ENCODE results near the gene SPOUT1. TPM values are rescaled to one million over a fixed set of nuclear protein-coding genes. Genes with fewer than 3 reads are reported as not detected.
A peak's percentile ranks its signal among the peaks of the same experiment; 100 is the strongest.
"Not testable (repeated sequence)": the region's sequence is repeated elsewhere in the genome, so short reads cannot be mapped to it uniquely, and the experiment has no call there.

The SPOUT1 gene
- total and polyA plus RNA-seq, 2 experiments from 2014 or later = 15.9 to 43.0 TPM

- not testable (repeated sequence) for H3K27me3 ChIP-seq (replicated peaks; ENCODE audit: insufficient read depth)
Measured at GRCh38 chr9:128851779-128852600, 22.4 kb upstream of the SPOUT1 start.

GRCh38 chr9:128851024-128851423 lies 21.4 kb upstream of the SPOUT1 start:
- H4K20me1 ChIP-seq (ENCODE audit: insufficient read depth); H3K36me3 ChIP-seq (ENCODE audit: low read depth); H3K79me2 ChIP-seq (ENCODE audit: insufficient read depth); in situ Hi-C loops (cut with MboI); H3K9ac ChIP-seq; H3F3A ChIP-seq (ENCODE audit: insufficient read depth); H3K4me3 ChIP-seq; H2AFZ ChIP-seq; DNase-seq; H3K9me3 ChIP-seq (ENCODE audit: low read depth); H3K27ac ChIP-seq; H3K9me2 ChIP-seq (ENCODE audit: insufficient read depth); H3K27me3 ChIP-seq (replicated peaks; ENCODE audit: insufficient read depth); H3K4me1 ChIP-seq (ENCODE audit: insufficient read depth); H3K4me2 ChIP-seq (ENCODE audit: unreplicated experiment): not testable (repeated sequence)
- WGBS, 2 experiments (ENCODE audit: low coverage in 1 of 2, low lambda C conversion rate in 2 of 2, missing lambda C conversion rate in 2 of 2) = 77 to 80% methylated on average over 10 of the region's 10 CpGs

More at GRCh38 chr9:128851779-128852600, 22.4 kb upstream of the SPOUT1 start:
- peak; percentile 68 for DNase-seq
- H3K27ac ChIP-seq; H3K9me3 ChIP-seq (ENCODE audit: low read depth); H4K20me1 ChIP-seq (ENCODE audit: insufficient read depth); H3F3A ChIP-seq (ENCODE audit: insufficient read depth); H3K9me2 ChIP-seq (ENCODE audit: insufficient read depth); H2AFZ ChIP-seq; H3K4me1 ChIP-seq (ENCODE audit: insufficient read depth); H3K79me2 ChIP-seq (ENCODE audit: insufficient read depth); H3K4me3 ChIP-seq; H3K4me2 ChIP-seq (ENCODE audit: unreplicated experiment); H3K9ac ChIP-seq; H3K36me3 ChIP-seq (ENCODE audit: low read depth); in situ Hi-C loops (cut with MboI): not testable (repeated sequence)
- WGBS, 2 experiments (ENCODE audit: low coverage in 1 of 2, low lambda C conversion rate in 2 of 2, missing lambda C conversion rate in 2 of 2) = 53 to 58% methylated on average over 10 of the region's 10 CpGs

- 100% methylated on average over 1 of the region's 1 CpG for WGBS, 2 experiments (ENCODE audit: low coverage in 1 of 2, low lambda C conversion rate in 2 of 2, missing lambda C conversion rate in 2 of 2)
- Histone ChIP-seq H3K9ac (no peak overlapping the region), H3K4me2 (ENCODE audit: unreplicated experiment) (no peak overlapping the region), H3K36me3 (ENCODE audit: low read depth) (no peaks in the 10 kb centered on the region), H3K27ac (no peak overlapping the region), H3F3A (ENCODE audit: insufficient read depth) (no peaks in the 10 kb centered on the region), H3K9me3 (ENCODE audit: low read depth) (no peaks in the 10 kb centered on the region), H3K4me3 (no peak overlapping the region), H3K9me2 (ENCODE audit: insufficient read depth) (no peaks in the 10 kb centered on the region), H3K79me2 (ENCODE audit: insufficient read depth) (no peaks in the 10 kb centered on the region), H3K27me3 (replicated peaks; ENCODE audit: insufficient read depth) (no peaks in the 10 kb centered on the region), H3K4me1 (ENCODE audit: insufficient read depth) (no peaks in the 10 kb centered on the region), H2AFZ (no peak overlapping the region), H4K20me1 (ENCODE audit: insufficient read depth) (no peaks in the 10 kb centered on the region)
- TF ChIP-seq EZH2 (IDR thresholded peaks at IDR 0.05; ENCODE audit: insufficient read depth, poor library complexity, severe bottlenecking) (no peak), EZH2phosphoT487 (IDR thresholded peaks at IDR 0.05; ENCODE audit: insufficient read depth, low read depth) (no peak)
- DNase-seq = no peak
- in situ Hi-C loops (cut with MboI) = no loop called here
Measured at GRCh38 chr9:128847803-128848202, 18.2 kb upstream of the SPOUT1 start.

- H3K4me1 ChIP-seq (ENCODE audit: insufficient read depth) = no peaks in the 10 kb centered on the region
- no peak overlapping the region for H3K4me3 ChIP-seq
- no peaks in the 10 kb centered on the region for H3K27me3 ChIP-seq (replicated peaks; ENCODE audit: insufficient read depth)
- H3K4me2 ChIP-seq (ENCODE audit: unreplicated experiment) = no peak overlapping the region
- no peaks in the 10 kb centered on the region for H3K9me3 ChIP-seq (ENCODE audit: low read depth)
- no peaks in the 10 kb centered on the region for H3K79me2 ChIP-seq (ENCODE audit: insufficient read depth)
- 92 to 94% methylated on average over 3 of the region's 3 CpGs for WGBS, 2 experiments (ENCODE audit: low coverage in 1 of 2, low lambda C conversion rate in 2 of 2, missing lambda C conversion rate in 2 of 2)
- H3K9ac ChIP-seq = no peak overlapping the region
- H4K20me1 ChIP-seq (ENCODE audit: insufficient read depth) = no peaks in the 10 kb centered on the region
- no peak overlapping the region for H2AFZ ChIP-seq
- TF ChIP-seq EZH2phosphoT487 (IDR thresholded peaks at IDR 0.05; ENCODE audit: insufficient read depth, low read depth) (no peak), EZH2 (IDR thresholded peaks at IDR 0.05; ENCODE audit: insufficient read depth, poor library complexity, severe bottlenecking) (no peak)
- H3F3A ChIP-seq (ENCODE audit: insufficient read depth) = no peaks in the 10 kb centered on the region
- DNase-seq = no peak
- H3K27ac ChIP-seq = no peak overlapping the region
- no peaks in the 10 kb centered on the region for H3K36me3 ChIP-seq (ENCODE audit: low read depth)
- H3K9me2 ChIP-seq (ENCODE audit: insufficient read depth) = no peaks in the 10 kb centered on the region
- in situ Hi-C loops (cut with MboI) = no loop called here
Measured at GRCh38 chr9:128846680-128847030, 17.1 kb upstream of the SPOUT1 start.

All from GM23248 (cell line).